ENCODE measurements around the gene EFCAB8.

The EFCAB8 gene

GRCh38 chr20:32986331-32986966 lies 127.7 kb downstream of the EFCAB8 start:
- DNase-seq (ENCODE audit: low spot score) = no peak

- DNase-seq (ENCODE audit: low spot score) = no peak
These were observed 128.5 kb downstream of the EFCAB8 start for GRCh38 chr20:32987044-32987825.

GRCh38 chr20:32988008-32988407 lies 129.3 kb downstream of the EFCAB8 start:
- no peak for DNase-seq (ENCODE audit: low spot score)

- no peak for DNase-seq (ENCODE audit: low spot score)
These were observed 131.0 kb downstream of the EFCAB8 start for GRCh38 chr20:32989507-32990283.

- no peak for DNase-seq (ENCODE audit: low spot score)
These were observed 131.7 kb downstream of the EFCAB8 start for GRCh38 chr20:32990426-32990825.

GRCh38 chr20:32991383-32991782 lies 132.7 kb downstream of the EFCAB8 start:
- no peak for DNase-seq (ENCODE audit: low spot score)

GRCh38 chr20:32991792-32992641 lies 133.3 kb downstream of the EFCAB8 start:
- DNase-seq (ENCODE audit: low spot score) = no peak

GRCh38 chr20:32993496-32994050 lies 134.8 kb downstream of the EFCAB8 start:
- DNase-seq (ENCODE audit: low spot score) = no peak

GRCh38 chr20:32995802-32996201 lies 137.1 kb downstream of the EFCAB8 start:
- DNase-seq (ENCODE audit: low spot score) = no peak

GRCh38 chr20:32997431-32997830 lies 138.7 kb downstream of the EFCAB8 start:
- DNase-seq (ENCODE audit: low spot score) = no peak

GRCh38 chr20:32999603-33000250 lies 141.0 kb downstream of the EFCAB8 start:
- DNase-seq (ENCODE audit: low spot score) = no peak

- DNase-seq (ENCODE audit: low spot score) = no peak
These were observed 142.2 kb downstream of the EFCAB8 start for GRCh38 chr20:33000802-33001466.

GRCh38 chr20:33002087-33002808 lies 143.5 kb downstream of the EFCAB8 start:
- DNase-seq (ENCODE audit: low spot score) = no peak

- DNase-seq (ENCODE audit: low spot score) = no peak
These were observed 145.5 kb downstream of the EFCAB8 start, which contains the start of gene SUN5 for GRCh38 chr20:33004141-33004751. TSS of gene SUN5 (minus strand) at chr20:33004433. CDS start at chr20:33004340, 93 bp downstream.

GRCh38 chr20:33005132-33005566 lies 146.4 kb downstream of the EFCAB8 start:
- DNase-seq (ENCODE audit: low spot score) = no peak

GRCh38 chr20:33005908-33006775 lies 147.4 kb downstream of the EFCAB8 start:
- DNase-seq (ENCODE audit: low spot score) = no peak

- no peak for DNase-seq (ENCODE audit: low spot score)
These were observed 148.2 kb downstream of the EFCAB8 start for GRCh38 chr20:33006776-33007375.

Data from ecto neural progenitor cell (in vitro differentiated cells).